Panc1 (cell line): ENCODE measurements around the gene RBBP4. TPM values are rescaled to one million over a fixed set of nuclear protein-coding genes. Genes with fewer than 3 reads are reported as not detected.
A peak's percentile ranks its signal among the peaks of the same experiment; 100 is the strongest.

Experiments
- ATAC-seq: fragments of 200-7000 bp; cut with Tn5 transposase; 2 replicates; pipeline ENCODE4 v1.9.1; 2020; ENCODE audit warnings: mild to moderate bottlenecking, moderate library complexity
- BruUV-seq: library from RNA; stranded (reverse); fragments of 400-500 nt; replicated peaks from 2 replicates; lab custom pipeline; 2021; lab: Mats Ljungman, UMichigan
- CTCF ChIA-PET: fragments of 300-600 bp; sonication (Branson Sonifier 250); formaldehyde crosslinking; loops from one replicate; lab custom pipeline; 2022; ENCODE audit warnings: antibody characterized with exemption; lab: Charles Lee
- POLR2A ChIA-PET: fragments of 300-600 bp; sonication (Branson Sonifier 250); formaldehyde crosslinking; loops from one replicate; lab custom pipeline; 2022; ENCODE audit warnings: antibody characterized with exemption; lab: Charles Lee
- DNase-seq: peaks from one replicate; pipeline ENCODE4 v3.0.0-alpha.2; 2010; ENCODE audit warnings: low read depth, low spot score
- H3K27ac ChIP-seq: 2 replicates; pipeline ENCODE4 v1.5.1; 2011; ENCODE audit warnings: mild to moderate bottlenecking, low read length, inconsistent platforms
- H3K27me3 ChIP-seq: fragments of 200-500 bp; sonication (Bioruptor generic); 2 replicates; pipeline ENCODE4 v1.6.0; 2014; ENCODE audit warnings: low read length, inconsistent platforms; ENCODE audit not compliant: control insufficient read depth, insufficient read depth
- H3K36me3 ChIP-seq: fragments of 200-500 bp; sonication (Bioruptor generic); 2 replicates; pipeline ENCODE4 v1.5.1; 2014; ENCODE audit warnings: inconsistent platforms, mild to moderate bottlenecking, low read length, moderate library complexity; ENCODE audit not compliant: control insufficient read depth, insufficient read depth
- H3K4me1 ChIP-seq: 2 replicates; pipeline ENCODE4 v1.5.1; 2011; ENCODE audit warnings: inconsistent platforms, mild to moderate bottlenecking, low read length, moderate library complexity; ENCODE audit not compliant: control insufficient read depth, insufficient read depth
- H3K4me3 ChIP-seq, 2 experiments: 2 replicates each; pipeline ENCODE4 v1.5.1; 2011 to 2012; ENCODE audit warnings: low read depth in 2 of 2, low read length in 2 of 2, mild to moderate bottlenecking in 2 of 2, inconsistent platforms in 1 of 2, moderate library complexity in 1 of 2
- H3K9me3 ChIP-seq: fragments of 200-500 bp; sonication (Bioruptor generic); 2 replicates; pipeline ENCODE4 v1.5.1; 2014; ENCODE audit warnings: low read depth, mild to moderate bottlenecking, inconsistent platforms, low read length, moderate library complexity; ENCODE audit not compliant: control insufficient read depth, insufficient read depth
- CTCF ChIP-seq: fragments of 450-650 bp; IDR thresholded peaks from 2 replicates; pipeline ENCODE4 v1.5.1; 2017; ENCODE audit warnings: mild to moderate bottlenecking
- POLR2AphosphoS5 ChIP-seq: IDR thresholded peaks from 2 replicates; pipeline ENCODE4 v1.6.1; 2012; ENCODE audit warnings: mild to moderate bottlenecking, low read depth, low read length, moderate library complexity
- SIN3A ChIP-seq: IDR thresholded peaks from 2 replicates; pipeline ENCODE4 v1.6.1; 2012; ENCODE audit warnings: low read depth, mild to moderate bottlenecking, low read length, moderate library complexity, borderline replicate concordance; ENCODE audit not compliant: insufficient read depth
- TCF7L2 ChIP-seq: IDR thresholded peaks from 2 replicates; pipeline ENCODE4 v1.6.1; 2011; ENCODE audit warnings: mild to moderate bottlenecking, low read depth, low read length, inconsistent platforms
- in situ Hi-C: cut with HindIII; loops from 2 replicates; pipeline ENCODE4 v1.10.0; 2016; ENCODE audit warnings: low sequenced_read_pairs, low pct_unique_long_range_greater_than_20kb
- intact Hi-C: fragments of 100-400 bp; cut with micrococcal nuclease; formaldehyde crosslinking; loops from one replicate; pipeline ENCODE4 v1.10.0; 2022; ENCODE audit not compliant: unreplicated experiment
- total RNA-seq: library from RNA; stranded (reverse); gene quantifications from one replicate; pipeline ENCODE4 v1.2.1, GENCODE V29; 2021; ENCODE audit not compliant: unreplicated experiment
- TF ChIP-seq, protein P1 (sequence below), 2 experiments: IDR thresholded peaks; 2 replicates each; pipeline ENCODE4 v1.6.1; 2011 to 2012; ENCODE audit warnings: low read depth in 2 of 2, control low read depth in 1 of 2, low read length in 1 of 2, mild to moderate bottlenecking in 1 of 2, moderate library complexity in 1 of 2; ENCODE audit not compliant: insufficient read depth in 1 of 2

Gene RBBP4
- total RNA-seq, 1 experiment from 2014 or later, result 376 TPM

DNA sequence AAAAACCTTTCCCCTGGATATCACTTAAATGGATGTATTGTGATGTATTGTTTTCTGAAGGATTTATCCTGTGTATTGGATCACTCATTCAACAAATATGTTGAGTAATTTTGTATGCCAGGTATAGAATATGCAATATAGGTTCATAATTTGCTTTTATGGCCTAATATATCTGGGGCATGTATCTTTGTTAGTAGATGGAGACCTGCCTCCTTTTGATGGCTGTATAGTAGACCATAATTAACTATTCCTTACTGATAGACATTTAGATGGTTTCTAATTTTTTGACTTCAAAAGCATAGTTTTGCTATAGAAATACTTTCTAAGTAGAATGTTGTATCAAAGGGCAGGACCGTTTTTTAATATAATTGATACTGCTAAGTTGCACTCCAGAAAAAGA lies 8.6 kb downstream of the RBBP4 start:
- intact Hi-C loops (no loop called here), in situ Hi-C loops (no loop called here)
- TF ChIP-seq, protein P1, sequence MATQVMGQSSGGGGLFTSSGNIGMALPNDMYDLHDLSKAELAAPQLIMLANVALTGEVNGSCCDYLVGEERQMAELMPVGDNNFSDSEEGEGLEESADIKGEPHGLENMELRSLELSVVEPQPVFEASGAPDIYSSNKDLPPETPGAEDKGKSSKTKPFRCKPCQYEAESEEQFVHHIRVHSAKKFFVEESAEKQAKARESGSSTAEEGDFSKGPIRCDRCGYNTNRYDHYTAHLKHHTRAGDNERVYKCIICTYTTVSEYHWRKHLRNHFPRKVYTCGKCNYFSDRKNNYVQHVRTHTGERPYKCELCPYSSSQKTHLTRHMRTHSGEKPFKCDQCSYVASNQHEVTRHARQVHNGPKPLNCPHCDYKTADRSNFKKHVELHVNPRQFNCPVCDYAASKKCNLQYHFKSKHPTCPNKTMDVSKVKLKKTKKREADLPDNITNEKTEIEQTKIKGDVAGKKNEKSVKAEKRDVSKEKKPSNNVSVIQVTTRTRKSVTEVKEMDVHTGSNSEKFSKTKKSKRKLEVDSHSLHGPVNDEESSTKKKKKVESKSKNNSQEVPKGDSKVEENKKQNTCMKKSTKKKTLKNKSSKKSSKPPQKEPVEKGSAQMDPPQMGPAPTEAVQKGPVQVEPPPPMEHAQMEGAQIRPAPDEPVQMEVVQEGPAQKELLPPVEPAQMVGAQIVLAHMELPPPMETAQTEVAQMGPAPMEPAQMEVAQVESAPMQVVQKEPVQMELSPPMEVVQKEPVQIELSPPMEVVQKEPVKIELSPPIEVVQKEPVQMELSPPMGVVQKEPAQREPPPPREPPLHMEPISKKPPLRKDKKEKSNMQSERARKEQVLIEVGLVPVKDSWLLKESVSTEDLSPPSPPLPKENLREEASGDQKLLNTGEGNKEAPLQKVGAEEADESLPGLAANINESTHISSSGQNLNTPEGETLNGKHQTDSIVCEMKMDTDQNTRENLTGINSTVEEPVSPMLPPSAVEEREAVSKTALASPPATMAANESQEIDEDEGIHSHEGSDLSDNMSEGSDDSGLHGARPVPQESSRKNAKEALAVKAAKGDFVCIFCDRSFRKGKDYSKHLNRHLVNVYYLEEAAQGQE (IDR thresholded peaks at IDR 0.05; ENCODE audit: insufficient read depth in 1 of 2, low read depth in 2 of 2, low read length in 1 of 2), result no peak
- TF ChIP-seq CTCF, result no peak
- no peak for TF ChIP-seq POLR2AphosphoS5
- TF ChIP-seq SIN3A, result no peak
- no peak for TF ChIP-seq TCF7L2
- Histone ChIP-seq H3K27ac (no peak overlapping the region), H3K9me3 (no peaks in the 10 kb centered on the region), H3K36me3 (peaks cover 41% of the 10 kb centered on the region), H3K27me3 (no peaks in the 10 kb centered on the region), H3K4me1 (no peaks in the 10 kb centered on the region; the same call in 1 of the 2 replicates), H3K4me3 (no peak overlapping the region)
- TSS peak; percentile 12 for BruUV-seq
- DNase-seq (no peak), ATAC-seq (no peak)
- CTCF ChIA-PET, result no interaction called here
- POLR2A ChIA-PET, result no interaction called here

DNA sequence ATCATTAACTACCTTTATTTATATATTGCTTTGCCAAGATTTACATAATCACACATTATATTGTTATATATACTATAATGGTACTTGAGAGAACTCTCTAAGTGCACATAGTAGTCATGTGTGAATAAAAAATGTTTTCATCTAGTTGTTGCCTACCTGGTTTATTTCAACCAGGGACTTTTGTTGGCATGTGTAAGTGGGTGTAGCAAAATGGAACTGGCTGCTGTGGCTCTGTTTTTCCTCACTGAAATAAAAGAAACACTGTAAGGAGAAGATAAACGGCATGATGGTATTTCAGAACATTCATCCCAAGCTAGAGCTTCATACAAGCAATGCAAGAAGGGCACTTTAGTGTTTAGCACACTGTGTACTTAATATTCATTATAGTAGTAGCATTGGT lies 14.9 kb downstream of the RBBP4 start:
- no peak for DNase-seq
- ChIA-PET POLR2A (no interaction called here), CTCF (interaction anchor here (0.7 kb wide), 1 partner anchor 10 kb away, joined by 4 read pairs; no protein-coding TSS in a partner anchor)
- in situ Hi-C loops (no loop called here), intact Hi-C loops (no loop called here)
- Histone ChIP-seq H3K36me3 (peaks cover 41% of the 10 kb centered on the region), H3K4me3 (no peak overlapping the region), H3K27ac (no peak overlapping the region), H3K9me3 (no peaks in the 10 kb centered on the region), H3K4me1 (no peaks in the 10 kb centered on the region), H3K27me3 (no peaks in the 10 kb centered on the region)
- no peak for ATAC-seq
- TF ChIP-seq CTCF (no peak), POLR2AphosphoS5 (no peak)
- TF ChIP-seq, protein P1 (IDR thresholded peaks at IDR 0.05; ENCODE audit: insufficient read depth in 1 of 2, low read depth in 2 of 2, low read length in 1 of 2), result no peak
- BruUV-seq, result no TSS peak
